Stimulated activated CD8-positive, alpha-beta memory T cell treated with anti-CD3 and anti-CD28 coated beads, Interleukin-2, amount 100 ng/mL, for 1 hour (primary cell): ENCODE data around the gene CCDC192.
"Not testable (repeated sequence)": the region's sequence is repeated elsewhere in the genome, so short reads cannot be mapped to it uniquely, and the experiment has no call there.

ENCODE experiments used
- DNase-seq, 2 donors: peaks; one replicate each; pipeline ENCODE4 v3.0.0-alpha.2; 2020; ENCODE audit warnings: low read depth in 2 of 2

CCDC192 gene

GRCh38 chr5:127702926-127703561 lies at the start of gene CCDC192:
Gene CCDC192 (plus strand): TSS chr5:127703391. CDS start chr5:127703446, 55 bp downstream.
- no peak for DNase-seq

- no peak for DNase-seq
Measured at GRCh38 chr5:127656825-127657224, 46.4 kb upstream of the CCDC192 start.

GRCh38 chr5:127660047-127660733 lies 43.0 kb upstream of the CCDC192 start:
- DNase-seq, result no peak

- no peak for DNase-seq
Measured at GRCh38 chr5:127664093-127664492, 39.1 kb upstream of the CCDC192 start.

- DNase-seq, result no peak
Measured at GRCh38 chr5:127665641-127666040, 37.5 kb upstream of the CCDC192 start.

GRCh38 chr5:127666043-127666716 lies 37.0 kb upstream of the CCDC192 start:
- no peak for DNase-seq

- no peak for DNase-seq
Measured at GRCh38 chr5:127667926-127668325, 35.3 kb upstream of the CCDC192 start.

GRCh38 chr5:127671218-127671617 lies 32.0 kb upstream of the CCDC192 start:
- DNase-seq, result no peak

- DNase-seq, result no peak
Measured at GRCh38 chr5:127673117-127673800, 29.9 kb upstream of the CCDC192 start.

GRCh38 chr5:127676951-127677350 lies 26.2 kb upstream of the CCDC192 start:
- not testable (repeated sequence) for DNase-seq

GRCh38 chr5:127679691-127680330 lies 23.4 kb upstream of the CCDC192 start:
- not testable (repeated sequence) for DNase-seq

GRCh38 chr5:127680595-127680994 lies 22.6 kb upstream of the CCDC192 start:
- no peak for DNase-seq

- DNase-seq, result no peak
Measured at GRCh38 chr5:127683008-127683407, 20.2 kb upstream of the CCDC192 start.

- DNase-seq, result no peak
Measured at GRCh38 chr5:127684726-127685467, 18.3 kb upstream of the CCDC192 start.

- no peak for DNase-seq
Measured at GRCh38 chr5:127685662-127686061, 17.5 kb upstream of the CCDC192 start.

GRCh38 chr5:127686424-127686823 lies 16.8 kb upstream of the CCDC192 start:
- DNase-seq, result no peak

- DNase-seq, result no peak
Measured at GRCh38 chr5:127694518-127695171, 8.5 kb upstream of the CCDC192 start.

GRCh38 chr5:127695346-127695745 lies 7.8 kb upstream of the CCDC192 start:
- no peak for DNase-seq

- DNase-seq, result no peak
Measured at GRCh38 chr5:127696683-127697082, 6.5 kb upstream of the CCDC192 start.

- DNase-seq, result no peak
Measured at GRCh38 chr5:127697894-127698600, 5.1 kb upstream of the CCDC192 start.
